Transverse colon (tissue), 4 donors: Measurements from ENCODE around the gene OR52I1. TPM values are rescaled to one million over a fixed set of nuclear protein-coding genes. Genes with fewer than 3 reads are reported as not detected.

ENCODE experiments used
- DNase-seq: peaks from one replicate; pipeline ENCODE4 v3.0.0-alpha.2; 2019
- H3K27ac ChIP-seq, 4 donors: fragments of 200-600 bp; sonication (generic); 2 replicates each; pipeline ENCODE4 v1.5.1; 2016 to 2018; ENCODE audit warnings: inconsistent platforms in 4 of 4
- H3K27me3 ChIP-seq: fragments of 200-600 bp; sonication (generic); 2 replicates; pipeline ENCODE4 v1.5.1; 2017; ENCODE audit warnings: inconsistent platforms
- H3K36me3 ChIP-seq, 4 donors: fragments of 200-600 bp; sonication (generic); 2 replicates each; pipeline ENCODE4 v1.5.1; 2017 to 2019; ENCODE audit warnings: inconsistent platforms in 4 of 4
- H3K4me1 ChIP-seq, 4 donors: fragments of 200-600 bp; sonication (generic); 2 replicates each; pipeline ENCODE4 v1.5.1; 2017 to 2020; ENCODE audit warnings: inconsistent platforms in 4 of 4
- H3K4me3 ChIP-seq, 4 donors: fragments of 200-600 bp; sonication (generic); 1 replicate in 1 of 4; 2 replicates in 3 of 4; pipeline versions ENCODE4 v1.5.1 to v1.6.1; 2017 to 2019; ENCODE audit warnings: inconsistent platforms in 4 of 4
- H3K9me3 ChIP-seq, 2 donors: fragments of 200-600 bp; sonication (generic); 2 replicates each; pipeline ENCODE4 v1.5.1; 2017 to 2019; ENCODE audit warnings: inconsistent platforms in 2 of 2
- CTCF ChIP-seq, 5 experiments: fragments of 200-600 bp in 3 of 5; fragments of 450-650 bp in 2 of 5; sonication (generic) in 3 of 5; IDR thresholded peaks; 1 replicate in 2 of 5; 2 replicates in 3 of 5; pipeline ENCODE4 v1.5.1; 2016 to 2017; ENCODE audit warnings: antibody characterized with exemption in 5 of 5, inconsistent platforms in 3 of 5, mild to moderate bottlenecking in 2 of 5, moderate library complexity in 1 of 5
- EP300 ChIP-seq: sonication (generic); formaldehyde crosslinking; IDR thresholded peaks from one replicate; pipeline ENCODE4 v1.6.1; 2017; ENCODE audit warnings: antibody characterized with exemption, low read depth
- POLR2A ChIP-seq: fragments of 450-650 bp; IDR thresholded peaks from one replicate; pipeline ENCODE4 v1.6.1; 2016; ENCODE audit warnings: antibody characterized with exemption, mild to moderate bottlenecking, moderate library complexity
- POLR2AphosphoS5 ChIP-seq, 3 donors: sonication (generic); formaldehyde crosslinking; IDR thresholded peaks; one replicate each; pipeline ENCODE4 v1.6.1; 2016; ENCODE audit warnings: antibody characterized with exemption in 3 of 3
- WGBS, 2 donors: methylation state at CpG; one replicate each; pipeline ENCODE4 v1.1.5; 2018; ENCODE audit warnings: low coverage in 1 of 2; 5-methylcytosine and 5-hydroxymethylcytosine counted together
- in situ Hi-C, 4 donors: fragments of 200-750 bp; cut with MboI; loops; one replicate each; pipeline versions ENCODE4 v1.15.0 to v1.15.1; 2017; ENCODE audit warnings: low sequenced_read_pairs in 3 of 4, low pct_ligation_motif_present in 1 of 4, low pct_unique_long_range_greater_than_20kb in 1 of 4
- intact Hi-C: fragments of 100-400 bp; cut with DNase I; formaldehyde crosslinking; loops from one replicate; pipeline ENCODE4 v1.15.1; 2023; ENCODE audit warnings: low total_unique reads
- total RNA-seq, 4 donors: library from RNA; depleted of rRNA; stranded (reverse); fragments of >200 nt; gene quantifications; one replicate each; pipeline ENCODE4 v1.1.0, GENCODE V29; 2016

OR52I1 gene
- total RNA-seq, 4 donors from 2014 or later: not detected

- in situ Hi-C loops (no loop called here), intact Hi-C loops (no loop called here)
- no peak overlapping the region for H3K27ac ChIP-seq
- WGBS, 2 donors: 74 to 78% methylated on average over 3 of the region's 3 CpGs
- H3K27me3 ChIP-seq: no peaks in the 10 kb centered on the region
- no peaks in the 10 kb centered on the region for H3K4me1 ChIP-seq
- H3K4me3 ChIP-seq: no peak overlapping the region
- H3K9me3 ChIP-seq: peaks cover 0 to 5% of the 10 kb centered on the region in 2 donors
- no peak for TF ChIP-seq POLR2AphosphoS5 (IDR thresholded peaks at IDR 0.05)
- no peak for TF ChIP-seq CTCF (IDR thresholded peaks at IDR 0.05)
- no peak for TF ChIP-seq EP300
- TF ChIP-seq POLR2A: no peak
- H3K36me3 ChIP-seq: no peaks in the 10 kb centered on the region
- no peak for DNase-seq
Observed at GRCh38 chr11:4565371-4565770, 28.5 kb upstream of the OR52I1 start.

GRCh38 chr11:4569075-4569474, 24.8 kb upstream of the OR52I1 start:
- TF ChIP-seq EP300 (no peak), POLR2A (no peak), POLR2AphosphoS5 (IDR thresholded peaks at IDR 0.05) (no peak), CTCF (IDR thresholded peaks at IDR 0.05) (no peak)
- WGBS, 2 donors: 91% methylated on average over 18 of the region's 18 CpGs; no CpG with 5 or more reads in 1 of the 2 donors
- Histone ChIP-seq H3K9me3 (peaks cover 0 to 2% of the 10 kb centered on the region in 2 donors), H3K4me1 (no peaks in the 10 kb centered on the region), H3K27me3 (no peaks in the 10 kb centered on the region), H3K4me3 (no peak overlapping the region), H3K36me3 (no peaks in the 10 kb centered on the region), H3K27ac (no peak overlapping the region)
- no peak for DNase-seq
- intact Hi-C loops (no loop called here), in situ Hi-C loops (no loop called here)

- Histone ChIP-seq H3K27me3 (no peaks in the 10 kb centered on the region), H3K9me3 (no peaks in the 10 kb centered on the region), H3K27ac (no peak overlapping the region), H3K4me3 (no peak overlapping the region), H3K4me1 (no peaks in the 10 kb centered on the region), H3K36me3 (no peaks in the 10 kb centered on the region)
- no peak for DNase-seq
- in situ Hi-C loops: no loop called here
- 55 to 71% methylated on average over 3 of the region's 3 CpGs for WGBS, 2 donors
- TF ChIP-seq POLR2AphosphoS5 (IDR thresholded peaks at IDR 0.05) (no peak), POLR2A (no peak), EP300 (no peak), CTCF (IDR thresholded peaks at IDR 0.05) (no peak)
- intact Hi-C loops: no loop called here
Observed at GRCh38 chr11:4576880-4577279, 17.0 kb upstream of the OR52I1 start.

- in situ Hi-C loops (no loop called here), intact Hi-C loops (no loop called here)
- Histone ChIP-seq H3K4me3 (no peak overlapping the region), H3K36me3 (no peaks in the 10 kb centered on the region), H3K27ac (no peak overlapping the region), H3K4me1 (no peaks in the 10 kb centered on the region), H3K27me3 (no peaks in the 10 kb centered on the region), H3K9me3 (no peaks in the 10 kb centered on the region)
- TF ChIP-seq CTCF (IDR thresholded peaks at IDR 0.05): no peak
- TF ChIP-seq EP300: no peak
- no peak for TF ChIP-seq POLR2A
- TF ChIP-seq POLR2AphosphoS5 (IDR thresholded peaks at IDR 0.05): no peak
- no peak for DNase-seq
- WGBS, 2 donors: 38 to 43% methylated on average over 1 to 2 of the region's 2 CpGs
Observed at GRCh38 chr11:4577761-4578160, 16.1 kb upstream of the OR52I1 start.
